Measurements from ENCODE around the gene OR2B6.

OR2B6 gene

GRCh38 chr6:28003059-28003458, 46.0 kb downstream of the OR2B6 start:
- Histone ChIP-seq H3K4me1 (ENCODE audit: insufficient read depth, low read length) (peaks cover 2% of the 10 kb centered on the region), H3K36me3 (ENCODE audit: insufficient read depth, low read length) (no peaks in the 10 kb centered on the region), H3K27me3 (ENCODE audit: insufficient read depth, low read length) (no peaks in the 10 kb centered on the region), H3K9me3 (ENCODE audit: low read length) (no peaks in the 10 kb centered on the region), H2AFZ (ENCODE audit: low read depth, low read length) (no peak overlapping the region), H3K4me3 (ENCODE audit: low read length) (no peak overlapping the region)

DNA sequence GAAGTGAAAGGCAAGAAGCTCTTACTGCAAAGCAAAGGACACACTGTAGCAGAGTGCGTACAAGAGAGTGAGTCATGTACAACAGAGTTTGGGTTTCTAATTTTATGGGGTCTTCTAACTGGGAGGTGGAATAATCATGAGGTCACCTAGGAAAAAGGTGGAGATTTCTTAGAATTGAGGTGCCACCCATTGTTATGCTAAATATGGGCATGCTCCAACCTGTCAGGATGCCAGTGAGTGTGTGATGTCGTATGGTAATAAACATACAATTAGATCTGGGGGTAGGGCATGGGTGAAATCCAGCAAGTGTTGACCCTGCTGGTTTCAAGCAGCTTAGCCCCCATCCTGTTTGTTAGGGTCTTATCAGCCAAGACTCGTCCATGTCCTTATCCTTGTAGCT, 46.6 kb downstream of the OR2B6 start:
- Histone ChIP-seq H2AFZ (ENCODE audit: low read depth, low read length) (no peak overlapping the region), H3K4me3 (ENCODE audit: low read length) (no peak overlapping the region), H3K4me1 (ENCODE audit: insufficient read depth, low read length) (peaks cover 2% of the 10 kb centered on the region), H3K9me3 (ENCODE audit: low read length) (no peaks in the 10 kb centered on the region), H3K27me3 (ENCODE audit: insufficient read depth, low read length) (no peaks in the 10 kb centered on the region), H3K36me3 (ENCODE audit: insufficient read depth, low read length) (no peaks in the 10 kb centered on the region)

DNA sequence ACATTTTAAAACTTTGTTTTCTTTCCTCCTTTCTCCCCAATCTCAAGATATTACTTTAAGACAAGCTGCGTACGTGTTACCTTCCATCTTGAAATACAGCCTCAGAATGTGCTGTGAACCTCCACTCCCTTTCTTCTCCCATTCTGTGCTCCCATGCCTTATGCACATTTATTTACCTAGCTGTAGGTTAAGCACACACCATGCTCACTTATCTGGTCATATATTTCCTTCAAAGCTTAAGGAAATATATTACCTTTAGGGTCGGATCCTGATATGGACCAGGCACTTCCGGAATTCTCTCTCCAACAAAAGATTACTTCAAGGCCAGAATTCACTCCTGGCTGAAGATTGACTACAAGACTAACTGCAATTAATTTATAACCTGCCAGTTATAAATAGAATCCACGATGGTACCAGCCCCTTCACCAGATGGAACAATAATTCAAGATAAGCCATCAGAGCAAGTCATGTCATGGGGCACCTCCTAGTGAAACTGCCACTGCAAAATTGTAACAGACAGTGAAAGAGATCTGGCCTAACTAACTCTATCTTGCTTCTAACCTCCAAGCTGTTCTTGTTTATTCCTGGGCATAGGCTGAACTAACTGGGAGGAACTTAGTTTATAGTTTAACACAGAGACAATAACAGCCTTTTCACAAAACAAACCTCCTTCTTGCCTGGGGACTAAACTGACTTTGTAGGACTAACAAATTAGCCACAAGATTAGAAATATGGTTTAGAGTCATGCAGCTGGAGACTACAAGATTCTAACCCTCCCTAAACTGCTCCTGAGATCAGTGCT, 47.5 kb downstream of the OR2B6 start:
- Histone ChIP-seq H3K9me3 (ENCODE audit: low read length) (no peaks in the 10 kb centered on the region), H3K4me3 (ENCODE audit: low read length) (no peak overlapping the region), H2AFZ (ENCODE audit: low read depth, low read length) (no peak overlapping the region), H3K27me3 (ENCODE audit: insufficient read depth, low read length) (no peaks in the 10 kb centered on the region), H3K36me3 (ENCODE audit: insufficient read depth, low read length) (no peaks in the 10 kb centered on the region), H3K4me1 (ENCODE audit: insufficient read depth, low read length) (peaks cover 2% of the 10 kb centered on the region)

DNA sequence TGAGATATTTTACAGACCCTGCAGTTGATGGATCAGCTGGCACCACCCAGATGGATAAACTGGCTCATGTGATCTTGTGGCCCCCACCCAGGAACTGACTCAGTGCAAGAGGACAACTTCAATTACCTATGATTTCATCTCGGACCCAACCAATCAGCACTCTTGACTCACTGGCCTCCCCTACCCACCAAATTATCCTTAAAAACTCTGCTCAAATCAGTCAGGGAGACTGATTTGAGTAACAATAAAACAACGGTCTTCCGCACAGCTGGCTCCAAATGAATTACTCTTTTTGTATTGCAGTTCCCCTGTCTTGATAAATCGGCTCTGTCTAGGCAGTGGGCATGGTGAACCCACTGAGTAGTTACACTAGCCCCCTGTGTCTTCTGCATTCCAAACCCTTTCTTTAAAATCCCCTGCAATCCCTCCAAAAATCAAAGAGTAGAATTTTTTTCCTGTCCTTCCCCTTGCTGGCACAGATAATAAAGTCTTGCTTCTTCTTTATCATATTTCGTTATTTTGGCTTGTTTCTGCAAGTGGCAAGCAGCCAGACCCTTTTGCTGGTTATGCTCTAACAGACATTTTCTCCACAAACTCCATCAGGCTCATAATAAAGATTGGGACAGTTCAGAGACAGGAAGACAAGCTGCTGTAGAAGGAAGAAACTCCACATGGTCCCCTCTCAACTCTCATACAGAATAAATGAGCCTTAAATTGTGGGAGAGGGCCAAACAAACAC, 48.3 kb downstream of the OR2B6 start:
- no peaks in the 10 kb centered on the region for H3K9me3 ChIP-seq (ENCODE audit: low read length)
- no peaks in the 10 kb centered on the region for H3K36me3 ChIP-seq (ENCODE audit: insufficient read depth, low read length)
- peaks cover 2% of the 10 kb centered on the region for H3K4me1 ChIP-seq (ENCODE audit: insufficient read depth, low read length)
- H3K4me3 ChIP-seq (ENCODE audit: low read length), result no peak overlapping the region
- H2AFZ ChIP-seq (ENCODE audit: low read depth, low read length), result no peak overlapping the region
- no peaks in the 10 kb centered on the region for H3K27me3 ChIP-seq (ENCODE audit: insufficient read depth, low read length)

GRCh38 chr6:28005975-28006374, 48.9 kb downstream of the OR2B6 start:
- no peaks in the 10 kb centered on the region for H3K36me3 ChIP-seq (ENCODE audit: insufficient read depth, low read length)
- H2AFZ ChIP-seq (ENCODE audit: low read depth, low read length), result no peak overlapping the region
- H3K27me3 ChIP-seq (ENCODE audit: insufficient read depth, low read length), result no peaks in the 10 kb centered on the region
- no peaks in the 10 kb centered on the region for H3K9me3 ChIP-seq (ENCODE audit: low read length)
- H3K4me1 ChIP-seq (ENCODE audit: insufficient read depth, low read length), result peaks cover 2% of the 10 kb centered on the region
- H3K4me3 ChIP-seq (ENCODE audit: low read length), result no peak overlapping the region
